GM03348 (cell line): ENCODE results near the gene RSBN1.
A peak's percentile ranks its signal among the peaks of the same experiment; 100 is the strongest.

Experiments
- DNase-seq: peaks from one replicate; pipeline ENCODE4 v3.0.0; 2012; ENCODE audit warnings: low spot score

Gene RSBN1

GRCh38 chr1:113812661-113813135 is 422 bp upstream of the RSBN1 start:
- peak; percentile 10 for DNase-seq

DNA sequence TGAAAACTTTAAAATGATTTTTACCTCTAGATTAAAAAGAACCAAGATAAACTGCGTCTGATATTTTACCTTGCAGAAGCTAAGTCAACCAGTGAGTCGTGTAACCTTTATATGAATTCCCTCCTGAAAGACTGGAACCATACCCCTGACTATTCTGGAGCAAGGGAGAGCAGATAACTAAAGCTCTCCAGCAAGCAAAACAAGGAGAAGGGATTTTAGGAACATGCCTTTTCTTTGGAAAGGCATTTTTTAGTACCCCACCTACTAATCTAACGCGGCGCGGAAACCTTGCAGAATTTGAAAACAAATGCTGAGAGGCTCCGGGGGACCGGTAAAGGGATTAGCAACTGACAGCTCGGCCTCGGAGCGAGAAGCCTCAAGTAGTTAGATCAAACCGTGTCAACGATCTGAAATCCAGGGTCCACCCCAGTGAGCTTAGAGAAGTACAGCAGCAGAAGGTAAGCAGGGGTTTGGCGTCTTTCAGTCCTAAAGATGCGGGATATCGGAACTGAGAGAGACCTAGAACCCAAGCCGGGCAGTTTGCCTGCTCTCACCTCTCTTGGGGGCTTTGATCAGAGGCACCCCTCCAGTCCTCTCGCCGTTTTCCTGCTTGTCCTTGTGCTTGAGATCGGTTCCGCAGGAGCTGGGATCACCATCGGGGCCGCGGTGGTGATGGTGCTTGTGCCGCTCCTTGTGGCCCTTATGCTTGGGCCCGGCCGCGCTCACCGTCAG is 954 bp downstream of the RSBN1 start:
- DNase-seq: peak; percentile 22

- no peak for DNase-seq
Measured at GRCh38 chr1:113809670-113810602, 2.3 kb downstream of the RSBN1 start.

GRCh38 chr1:113808450-113809195 is 3.7 kb downstream of the RSBN1 start:
- DNase-seq: no peak

- DNase-seq: no peak
Measured at GRCh38 chr1:113805639-113806038, 6.6 kb downstream of the RSBN1 start.

DNA sequence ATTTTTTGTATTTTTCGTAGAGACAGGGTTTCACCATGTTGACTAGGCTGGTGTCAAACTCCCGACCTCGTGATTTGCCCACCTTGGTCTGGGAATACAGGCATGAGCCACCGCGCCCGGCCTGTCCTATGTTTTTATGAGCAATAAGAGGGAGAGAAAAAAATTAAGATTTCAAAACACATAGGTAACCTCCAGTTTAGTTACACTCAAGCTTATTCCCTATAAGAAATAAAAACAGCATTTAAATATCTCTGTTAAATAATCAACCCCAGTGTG is 7.1 kb downstream of the RSBN1 start:
- DNase-seq: no peak

GRCh38 chr1:113804421-113805255 is 7.6 kb downstream of the RSBN1 start:
- DNase-seq: peak; percentile 59

DNA sequence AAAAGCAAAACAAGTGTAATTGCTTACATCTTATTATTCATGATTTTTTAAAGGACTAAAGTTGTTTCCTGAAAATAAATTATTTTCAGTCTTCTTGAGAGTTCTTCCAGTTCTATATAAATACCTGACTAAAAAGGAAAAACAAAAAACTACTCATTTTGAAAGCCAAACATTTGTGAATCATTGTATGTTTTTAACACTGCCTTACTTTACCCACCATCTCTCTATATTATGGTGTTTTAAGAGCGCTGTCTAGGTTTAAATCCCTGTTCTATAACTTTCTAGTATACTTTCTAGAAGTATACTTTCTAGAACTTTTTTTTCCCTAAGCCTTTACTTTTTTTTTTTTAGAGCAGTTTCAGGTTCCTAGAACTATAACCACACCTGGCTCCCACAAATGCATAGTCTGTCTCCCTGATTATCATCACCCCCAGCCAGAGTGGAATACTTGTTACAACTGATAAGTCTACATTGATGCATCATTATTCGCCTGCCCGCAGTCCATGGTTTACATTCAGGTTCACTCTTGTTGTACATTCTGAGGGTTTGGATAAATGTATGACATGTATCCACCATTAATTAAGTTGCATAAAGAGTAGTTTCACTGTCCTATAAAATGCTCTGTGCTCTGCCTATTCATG is 9.8 kb downstream of the RSBN1 start:
- no peak for DNase-seq

DNA sequence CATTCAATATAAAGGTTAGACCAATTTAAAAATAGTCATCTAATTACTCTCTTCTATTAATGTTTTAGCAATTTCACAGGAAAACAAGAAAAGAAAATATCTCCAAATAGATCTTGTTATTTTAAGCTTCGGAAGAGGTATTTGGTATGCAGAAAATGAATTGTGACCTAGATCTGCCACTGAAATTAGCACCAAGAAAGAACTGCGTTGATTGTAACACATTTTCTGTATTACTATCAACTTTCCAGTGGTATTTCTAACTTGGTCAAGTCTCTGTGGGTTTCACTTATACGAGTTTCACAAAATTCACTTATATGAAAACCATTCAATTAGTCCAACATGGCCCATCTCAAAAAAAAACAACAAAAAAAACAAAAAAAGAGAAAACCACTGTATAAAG is 11.8 kb downstream of the RSBN1 start:
- no peak for DNase-seq

DNA sequence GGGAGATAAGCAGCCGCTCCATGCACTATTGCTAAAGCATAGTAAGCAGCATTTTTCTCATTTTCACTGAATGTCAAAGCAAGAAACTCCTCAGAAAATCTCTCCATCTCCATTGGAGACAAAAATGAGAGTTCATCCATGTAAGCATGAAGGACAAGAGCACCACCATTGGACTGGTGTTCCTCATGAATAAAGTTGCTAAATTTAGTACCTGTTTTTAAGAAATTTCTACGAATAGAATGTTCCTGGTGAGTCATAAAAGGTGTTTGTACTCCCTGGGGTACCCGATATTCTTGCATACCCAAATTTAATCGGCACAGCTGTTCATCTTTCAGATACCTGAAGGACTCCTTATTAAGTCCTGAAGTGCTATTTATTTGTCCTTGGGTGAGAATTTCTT is 14.8 kb downstream of the RSBN1 start:
- no peak for DNase-seq

DNA sequence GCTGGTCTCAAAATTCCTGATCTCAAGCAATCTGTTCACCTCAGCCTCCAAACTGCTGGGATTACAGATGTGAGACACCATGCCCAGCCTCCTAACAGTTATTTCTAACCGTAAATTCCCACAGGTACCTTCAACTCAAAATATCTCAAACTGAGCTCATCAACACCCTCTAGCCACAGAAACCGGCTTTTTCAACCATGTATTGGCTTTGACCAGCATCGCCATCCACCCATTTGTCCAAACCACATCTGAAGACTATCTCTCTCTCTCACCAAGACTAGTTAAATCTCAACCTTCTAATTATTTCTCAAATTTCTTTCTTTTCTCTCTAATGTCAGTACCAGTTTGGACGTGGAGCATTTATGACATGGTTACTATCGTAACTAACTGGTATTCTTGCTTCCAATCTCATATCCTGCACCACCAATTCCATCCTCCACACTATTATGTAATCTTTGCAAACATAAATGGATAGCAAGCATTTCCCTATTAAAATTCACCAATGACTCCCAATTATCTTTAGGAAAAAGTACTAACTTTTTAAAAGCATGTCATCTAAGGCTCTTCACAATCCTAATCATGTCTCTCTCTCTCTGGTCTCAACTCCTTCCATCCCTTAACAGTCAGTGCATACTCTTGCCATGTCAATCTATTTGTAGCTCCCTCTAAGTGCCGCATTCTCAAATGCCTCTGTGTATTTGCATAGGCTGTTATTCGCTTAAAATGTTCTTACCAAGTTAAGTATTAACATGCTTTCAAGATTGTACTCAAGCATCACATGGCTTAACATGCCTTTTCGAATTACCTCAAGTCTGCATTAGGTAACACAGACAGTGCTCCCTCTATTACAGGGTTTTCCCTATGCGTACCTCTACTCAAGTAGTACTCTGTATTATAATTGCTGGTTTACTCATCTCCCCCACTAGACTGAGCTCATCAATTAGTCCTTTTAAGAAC is 18.1 kb downstream of the RSBN1 start:
- no peak for DNase-seq

- peak; percentile 63 for DNase-seq
Measured at GRCh38 chr1:113792986-113793385, 19.3 kb downstream of the RSBN1 start.

GRCh38 chr1:113792471-113792870 is 19.8 kb downstream of the RSBN1 start:
- DNase-seq: no peak

- no peak for DNase-seq
Measured at GRCh38 chr1:113788802-113789201, 23.5 kb downstream of the RSBN1 start.

DNA sequence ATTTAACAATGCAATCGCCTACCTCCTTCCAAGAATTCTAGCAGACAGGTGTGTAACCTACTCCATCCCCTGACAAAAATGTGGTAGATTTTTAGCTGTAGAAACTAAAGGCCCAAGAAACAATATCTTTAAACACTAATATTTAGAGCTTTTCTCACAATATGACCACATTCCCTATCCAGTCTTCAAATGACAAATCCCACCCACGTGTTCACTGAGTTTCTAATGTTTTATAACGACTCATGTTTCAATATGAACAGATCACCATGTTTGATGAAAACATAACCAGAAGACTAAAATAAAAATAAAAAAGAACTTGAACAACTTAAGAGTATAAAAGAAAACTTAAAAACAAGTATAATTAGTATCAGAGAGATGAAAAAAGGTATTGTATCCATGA is 24.6 kb downstream of the RSBN1 start:
- no peak for DNase-seq

- no peak for DNase-seq
Measured at GRCh38 chr1:113786069-113786468, 26.2 kb downstream of the RSBN1 start.

- DNase-seq: no peak
Measured at GRCh38 chr1:113784104-113784779, 28.0 kb downstream of the RSBN1 start.

- peak; percentile 29 for DNase-seq
Measured at GRCh38 chr1:113783254-113784103, 28.8 kb downstream of the RSBN1 start.

GRCh38 chr1:113782406-113782805 is 29.9 kb downstream of the RSBN1 start:
- DNase-seq: no peak
